HepG2 (cell line): Measurements from ENCODE around the gene SCYGR8. TPM values are rescaled to one million over a fixed set of nuclear protein-coding genes. Genes with fewer than 3 reads are reported as not detected.

Experiments
- CCDC6 ChIP-seq: sonication (generic); formaldehyde crosslinking; IDR thresholded peaks from 2 replicates; pipeline ENCODE4 v1.8.1; 2022; ENCODE audit warnings: mild to moderate bottlenecking, missing genetic modification reagents, moderate library complexity
- FOXA3 ChIP-seq: IDR thresholded peaks from 2 replicates; pipeline ENCODE4 v1.6.1; 2016; ENCODE audit warnings: missing genetic modification reagents, missing compliant biosample characterization
- NFIB ChIP-seq: sonication (generic); formaldehyde crosslinking; IDR thresholded peaks from 2 replicates; pipeline ENCODE4 v1.9.0; 2021; ENCODE audit warnings: missing genetic modification reagents, mild to moderate bottlenecking, borderline replicate concordance
- RARA ChIP-seq: IDR thresholded peaks from 2 replicates; pipeline ENCODE4 v1.6.1; 2016; ENCODE audit warnings: missing genetic modification reagents, missing compliant biosample characterization
- SOX6 ChIP-seq, 2 experiments: fragments of 450-650 bp in 1 of 2; sonication (generic) in 1 of 2; formaldehyde crosslinking in 1 of 2; IDR thresholded peaks; 2 replicates each; pipeline versions ENCODE4 v1.4.0 to v1.6.1; 2017 to 2020; ENCODE audit warnings: antibody characterized with exemption in 1 of 2, mild to moderate bottlenecking in 1 of 2, missing genetic modification reagents in 1 of 2
- YY1 ChIP-seq: IDR thresholded peaks from 2 replicates; pipeline ENCODE4 v1.6.1; 2011; ENCODE audit warnings: low read length, low read depth, moderate library complexity, mild to moderate bottlenecking; ENCODE audit not compliant: insufficient read depth, insufficient replicate concordance
- ZFX ChIP-seq: sonication (generic); formaldehyde crosslinking; IDR thresholded peaks from 2 replicates; pipeline ENCODE4 v1.4.0; 2020; ENCODE audit warnings: mild to moderate bottlenecking, low read depth, missing genetic modification reagents, moderate library complexity
- ZMAT3 ChIP-seq: sonication (generic); formaldehyde crosslinking; conservative IDR thresholded peaks from 2 replicates; pipeline ENCODE4 v1.7.0; 2021; ENCODE audit warnings: missing genetic modification reagents
- ZNF746 ChIP-seq: sonication (generic); formaldehyde crosslinking; IDR thresholded peaks from 2 replicates; pipeline ENCODE4 v1.8.0; 2022; ENCODE audit warnings: mild to moderate bottlenecking, missing genetic modification reagents
- polyA plus RNA-seq, 8 experiments: library from polyadenylated mRNA; depleted of rRNA in 3 of 8; stranded (reverse) in 7 of 8; unstranded in 1 of 8; fragments of >200 nt; fragmentation: Illumina TruSeq in 4 of 8; extraction: Trizol in 4 of 8; gene quantifications; 2 replicates each; pipeline versions ENCODE4 v1.2.1 to v1.2.3, GENCODE V29; 2011 to 2016; ENCODE audit warnings: low read depth in 4 of 8, missing spikeins in 1 of 8, mixed read lengths in 1 of 8; ENCODE audit not compliant: insufficient read depth in 1 of 8
- total RNA-seq, 5 experiments: library from RNA; depleted of rRNA; stranded (reverse); fragments of >200 nt; fragmentation: Illumina TruSeq; extraction: Trizol; gene quantifications; 2 replicates each; pipeline ENCODE4 v1.2.3, GENCODE V29; 2016; ENCODE audit warnings: low read depth in 1 of 5
- TF ChIP-seq, protein P1 (sequence below): sonication (generic); formaldehyde crosslinking; IDR thresholded peaks from 2 replicates; pipeline ENCODE4 v1.4.0; 2020; ENCODE audit warnings: mild to moderate bottlenecking, missing genetic modification reagents, borderline replicate concordance
- TF ChIP-seq, protein P2 (sequence below): IDR thresholded peaks from 2 replicates; pipeline ENCODE4 v1.6.1; 2012; ENCODE audit warnings: low read depth, low read length, improper control_type of control experiment
- TF ChIP-seq, protein P3 (sequence below): IDR thresholded peaks from 2 replicates; pipeline ENCODE4 v1.6.1; 2016
- TF ChIP-seq, protein P4 (sequence below): sonication (generic); formaldehyde crosslinking; IDR thresholded peaks from 2 replicates; pipeline ENCODE4 v1.5.1; 2020; ENCODE audit warnings: mild to moderate bottlenecking, missing genetic modification reagents, borderline replicate concordance
- TF ChIP-seq, protein P5 (sequence below): sonication (generic); formaldehyde crosslinking; IDR thresholded peaks from 2 replicates; pipeline ENCODE4 v1.4.0; 2020; ENCODE audit warnings: mild to moderate bottlenecking, missing genetic modification reagents
- TF ChIP-seq, protein P6 (sequence below): sonication (generic); formaldehyde crosslinking; IDR thresholded peaks from 2 replicates; pipeline ENCODE4 v1.5.0; 2020; ENCODE audit warnings: mild to moderate bottlenecking, missing genetic modification reagents

The SCYGR8 gene
- total and polyA plus RNA-seq, 2 of the 13 experiments (the other 11 are each of a cell fraction or from before 2014, with no cell fraction given): not detected

DNA sequence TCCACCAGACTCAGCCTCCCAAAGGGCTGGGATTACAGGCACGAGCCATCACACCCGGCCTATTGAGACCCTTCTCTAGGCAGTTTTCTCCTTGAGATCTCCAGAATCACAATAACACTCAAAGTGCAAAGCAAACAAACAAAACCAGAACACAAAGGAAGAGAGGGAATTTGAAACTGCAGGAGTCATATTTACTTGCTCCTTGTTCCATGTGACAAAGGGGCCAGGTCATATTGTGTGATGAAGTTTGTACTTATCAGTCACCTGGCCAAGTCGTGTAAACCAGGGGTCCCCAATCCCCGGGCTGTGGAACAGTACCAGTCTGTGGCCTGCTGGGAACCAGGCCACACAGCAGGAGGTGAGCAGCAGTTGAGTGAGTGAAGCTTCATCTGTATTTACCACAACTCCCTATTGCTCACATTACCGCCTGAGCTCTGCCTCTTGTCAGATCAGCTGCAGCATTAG, 26.5 kb downstream of the SCYGR8 start (continued):
- TF ChIP-seq, protein P1, sequence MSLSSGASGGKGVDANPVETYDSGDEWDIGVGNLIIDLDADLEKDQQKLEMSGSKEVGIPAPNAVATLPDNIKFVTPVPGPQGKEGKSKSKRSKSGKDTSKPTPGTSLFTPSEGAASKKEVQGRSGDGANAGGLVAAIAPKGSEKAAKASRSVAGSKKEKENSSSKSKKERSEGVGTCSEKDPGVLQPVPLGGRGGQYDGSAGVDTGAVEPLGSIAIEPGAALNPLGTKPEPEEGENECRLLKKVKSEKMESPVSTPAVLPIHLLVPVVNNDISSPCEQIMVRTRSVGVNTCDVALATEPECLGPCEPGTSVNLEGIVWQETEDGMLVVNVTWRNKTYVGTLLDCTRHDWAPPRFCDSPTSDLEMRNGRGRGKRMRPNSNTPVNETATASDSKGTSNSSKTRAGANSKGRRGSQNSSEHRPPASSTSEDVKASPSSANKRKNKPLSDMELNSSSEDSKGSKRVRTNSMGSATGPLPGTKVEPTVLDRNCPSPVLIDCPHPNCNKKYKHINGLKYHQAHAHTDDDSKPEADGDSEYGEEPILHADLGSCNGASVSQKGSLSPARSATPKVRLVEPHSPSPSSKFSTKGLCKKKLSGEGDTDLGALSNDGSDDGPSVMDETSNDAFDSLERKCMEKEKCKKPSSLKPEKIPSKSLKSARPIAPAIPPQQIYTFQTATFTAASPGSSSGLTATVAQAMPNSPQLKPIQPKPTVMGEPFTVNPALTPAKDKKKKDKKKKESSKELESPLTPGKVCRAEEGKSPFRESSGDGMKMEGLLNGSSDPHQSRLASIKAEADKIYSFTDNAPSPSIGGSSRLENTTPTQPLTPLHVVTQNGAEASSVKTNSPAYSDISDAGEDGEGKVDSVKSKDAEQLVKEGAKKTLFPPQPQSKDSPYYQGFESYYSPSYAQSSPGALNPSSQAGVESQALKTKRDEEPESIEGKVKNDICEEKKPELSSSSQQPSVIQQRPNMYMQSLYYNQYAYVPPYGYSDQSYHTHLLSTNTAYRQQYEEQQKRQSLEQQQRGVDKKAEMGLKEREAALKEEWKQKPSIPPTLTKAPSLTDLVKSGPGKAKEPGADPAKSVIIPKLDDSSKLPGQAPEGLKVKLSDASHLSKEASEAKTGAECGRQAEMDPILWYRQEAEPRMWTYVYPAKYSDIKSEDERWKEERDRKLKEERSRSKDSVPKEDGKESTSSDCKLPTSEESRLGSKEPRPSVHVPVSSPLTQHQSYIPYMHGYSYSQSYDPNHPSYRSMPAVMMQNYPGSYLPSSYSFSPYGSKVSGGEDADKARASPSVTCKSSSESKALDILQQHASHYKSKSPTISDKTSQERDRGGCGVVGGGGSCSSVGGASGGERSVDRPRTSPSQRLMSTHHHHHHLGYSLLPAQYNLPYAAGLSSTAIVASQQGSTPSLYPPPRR (CRISPR knock-in tag): no peak; the same call in 1 of the 2 replicates
- TF ChIP-seq ZNF746 (CRISPR knock-in tag) (no peak), ZFX (CRISPR knock-in tag) (peak; percentile 51), SOX6 (IDR thresholded peaks at IDR 0.05) (no peak), SOX6 (CRISPR knock-in tag; IDR thresholded peaks at IDR 0.05) (peak; percentile 87), FOXA3 (CRISPR knock-in tag) (0 out of 2 replicates have a peak, but pooled peaks have one; percentile 44), YY1 (no peak), ZMAT3 (no peak), RARA (CRISPR knock-in tag) (peak; percentile 65), NFIB (CRISPR knock-in tag) (no peak), CCDC6 (CRISPR knock-in tag) (0 out of 2 replicates have a peak, but pooled peaks have one; percentile 40)
- TF ChIP-seq, protein P2, sequence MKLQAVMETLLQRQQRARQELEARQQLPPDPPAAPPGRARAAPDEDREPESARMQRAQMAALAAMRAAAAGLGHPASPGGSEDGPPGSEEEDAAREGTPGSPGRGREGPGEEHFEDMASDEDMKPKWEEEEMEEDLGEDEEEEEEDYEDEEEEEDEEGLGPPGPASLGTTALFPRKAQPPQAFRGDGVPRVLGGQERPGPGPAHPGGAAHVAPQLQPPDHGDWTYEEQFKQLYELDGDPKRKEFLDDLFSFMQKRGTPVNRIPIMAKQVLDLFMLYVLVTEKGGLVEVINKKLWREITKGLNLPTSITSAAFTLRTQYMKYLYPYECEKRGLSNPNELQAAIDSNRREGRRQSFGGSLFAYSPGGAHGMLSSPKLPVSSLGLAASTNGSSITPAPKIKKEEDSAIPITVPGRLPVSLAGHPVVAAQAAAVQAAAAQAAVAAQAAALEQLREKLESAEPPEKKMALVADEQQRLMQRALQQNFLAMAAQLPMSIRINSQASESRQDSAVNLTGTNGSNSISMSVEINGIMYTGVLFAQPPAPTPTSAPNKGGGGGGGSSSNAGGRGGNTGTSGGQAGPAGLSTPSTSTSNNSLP: no peak
- TF ChIP-seq, protein P3, sequence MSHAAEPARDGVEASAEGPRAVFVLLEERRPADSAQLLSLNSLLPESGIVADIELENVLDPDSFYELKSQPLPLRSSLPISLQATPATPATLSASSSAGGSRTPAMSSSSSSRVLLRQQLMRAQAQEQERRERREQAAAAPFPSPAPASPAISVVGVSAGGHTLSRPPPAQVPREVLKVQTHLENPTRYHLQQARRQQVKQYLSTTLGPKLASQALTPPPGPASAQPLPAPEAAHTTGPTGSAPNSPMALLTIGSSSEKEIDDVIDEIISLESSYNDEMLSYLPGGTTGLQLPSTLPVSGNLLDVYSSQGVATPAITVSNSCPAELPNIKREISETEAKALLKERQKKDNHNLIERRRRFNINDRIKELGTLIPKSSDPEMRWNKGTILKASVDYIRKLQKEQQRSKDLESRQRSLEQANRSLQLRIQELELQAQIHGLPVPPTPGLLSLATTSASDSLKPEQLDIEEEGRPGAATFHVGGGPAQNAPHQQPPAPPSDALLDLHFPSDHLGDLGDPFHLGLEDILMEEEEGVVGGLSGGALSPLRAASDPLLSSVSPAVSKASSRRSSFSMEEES (CRISPR knock-in tag): peak; percentile 51; the same call in 1 of the 2 replicates
- TF ChIP-seq, protein P4, sequence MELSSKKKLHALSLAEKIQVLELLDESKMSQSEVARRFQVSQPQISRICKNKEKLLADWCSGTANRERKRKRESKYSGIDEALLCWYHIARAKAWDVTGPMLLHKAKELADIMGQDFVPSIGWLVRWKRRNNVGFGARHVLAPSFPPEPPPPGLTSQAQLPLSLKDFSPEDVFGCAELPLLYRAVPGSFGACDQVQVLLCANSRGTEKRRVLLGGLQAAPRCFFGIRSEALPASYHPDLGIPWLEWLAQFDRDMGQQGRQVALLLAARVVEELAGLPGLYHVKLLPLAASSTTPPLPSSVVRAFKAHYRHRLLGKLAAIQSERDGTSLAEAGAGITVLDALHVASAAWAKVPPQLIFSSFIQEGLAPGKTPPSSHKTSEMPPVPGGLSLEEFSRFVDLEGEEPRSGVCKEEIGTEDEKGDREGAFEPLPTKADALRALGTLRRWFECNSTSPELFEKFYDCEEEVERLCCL (CRISPR knock-in tag): no peak
- TF ChIP-seq, protein P5, sequence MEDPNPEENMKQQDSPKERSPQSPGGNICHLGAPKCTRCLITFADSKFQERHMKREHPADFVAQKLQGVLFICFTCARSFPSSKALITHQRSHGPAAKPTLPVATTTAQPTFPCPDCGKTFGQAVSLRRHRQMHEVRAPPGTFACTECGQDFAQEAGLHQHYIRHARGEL (CRISPR knock-in tag): no peak
- TF ChIP-seq, protein P6, sequence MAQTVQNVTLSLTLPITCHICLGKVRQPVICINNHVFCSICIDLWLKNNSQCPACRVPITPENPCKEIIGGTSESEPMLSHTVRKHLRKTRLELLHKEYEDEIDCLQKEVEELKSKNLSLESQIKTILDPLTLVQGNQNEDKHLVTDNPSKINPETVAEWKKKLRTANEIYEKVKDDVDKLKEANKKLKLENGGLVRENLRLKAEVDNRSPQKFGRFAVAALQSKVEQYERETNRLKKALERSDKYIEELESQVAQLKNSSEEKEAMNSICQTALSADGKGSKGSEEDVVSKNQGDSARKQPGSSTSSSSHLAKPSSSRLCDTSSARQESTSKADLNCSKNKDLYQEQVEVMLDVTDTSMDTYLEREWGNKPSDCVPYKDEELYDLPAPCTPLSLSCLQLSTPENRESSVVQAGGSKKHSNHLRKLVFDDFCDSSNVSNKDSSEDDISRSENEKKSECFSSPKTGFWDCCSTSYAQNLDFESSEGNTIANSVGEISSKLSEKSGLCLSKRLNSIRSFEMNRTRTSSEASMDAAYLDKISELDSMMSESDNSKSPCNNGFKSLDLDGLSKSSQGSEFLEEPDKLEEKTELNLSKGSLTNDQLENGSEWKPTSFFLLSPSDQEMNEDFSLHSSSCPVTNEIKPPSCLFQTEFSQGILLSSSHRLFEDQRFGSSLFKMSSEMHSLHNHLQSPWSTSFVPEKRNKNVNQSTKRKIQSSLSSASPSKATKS (CRISPR knock-in tag): no peak
